Erythroblast (primary cell): ENCODE data around the gene SORL1.
"Not testable (repeated sequence)": the region's sequence is repeated elsewhere in the genome, so short reads cannot be mapped to it uniquely, and the experiment has no call there.

Source experiments
- DNase-seq, 2 experiments: peaks; one replicate each; lab custom pipeline; 2025; lab: John Stamatoyannopoulos, UW
- GATA1 ChIP-seq: IDR thresholded peaks from 2 replicates; pipeline ENCODE4 v1.6.1; 2011; ENCODE audit warnings: low read depth, mild to moderate bottlenecking, control low read depth, low read length, moderate library complexity
- POLR2A ChIP-seq: IDR thresholded peaks from 2 replicates; pipeline ENCODE4 v1.6.1; 2011; ENCODE audit warnings: mild to moderate bottlenecking, low read length

Gene SORL1

GRCh38 chr11:121451986-121452608, at the start of gene SORL1:
Gene SORL1 (plus strand): TSS chr11:121452314. CDS start chr11:121452332, 18 bp downstream.
- TF ChIP-seq GATA1 (no peak), POLR2A (no peak)
- DNase-seq = peak; percentile 6 to 21

- no peak for TF ChIP-seq GATA1
- no peak for TF ChIP-seq POLR2A
- no peak for DNase-seq
These were observed 46.5 kb upstream of the SORL1 start for GRCh38 chr11:121405646-121406045.

- TF ChIP-seq GATA1 (no peak), POLR2A (no peak)
- no peak for DNase-seq
These were observed 45.8 kb upstream of the SORL1 start for GRCh38 chr11:121406291-121406690.

- DNase-seq = no peak
These were observed 43.3 kb upstream of the SORL1 start for GRCh38 chr11:121408830-121409229.

GRCh38 chr11:121410041-121410440, 42.1 kb upstream of the SORL1 start:
- not testable (repeated sequence) for DNase-seq

More at GRCh38 chr11:121408830-121409229, 43.3 kb upstream of the SORL1 start:
- TF ChIP-seq POLR2A (no peak), GATA1 (no peak)

- DNase-seq = not testable (repeated sequence)
These were observed 40.8 kb upstream of the SORL1 start for GRCh38 chr11:121411330-121411729.

- no peak for DNase-seq
- TF ChIP-seq POLR2A (no peak), GATA1 (no peak)
These were observed 40.0 kb upstream of the SORL1 start for GRCh38 chr11:121412000-121412587.

GRCh38 chr11:121412711-121413415, 39.3 kb upstream of the SORL1 start:
- no peak for DNase-seq
- TF ChIP-seq POLR2A (no peak), GATA1 (no peak)

GRCh38 chr11:121414141-121414913, 37.8 kb upstream of the SORL1 start:
- DNase-seq = no peak
- no peak for TF ChIP-seq GATA1
- no peak for TF ChIP-seq POLR2A

- no peak for TF ChIP-seq POLR2A
- no peak for DNase-seq
These were observed 36.3 kb upstream of the SORL1 start for GRCh38 chr11:121415856-121416255.

- DNase-seq = peak; percentile 27 to 28
- no peak for TF ChIP-seq GATA1
- TF ChIP-seq POLR2A = no peak
These were observed 35.0 kb upstream of the SORL1 start for GRCh38 chr11:121417055-121417551.

GRCh38 chr11:121417607-121418006, 34.5 kb upstream of the SORL1 start:
- DNase-seq = no peak
- no peak for TF ChIP-seq GATA1
- TF ChIP-seq POLR2A = no peak

GRCh38 chr11:121418625-121419114, 33.4 kb upstream of the SORL1 start:
- no peak for TF ChIP-seq POLR2A
- no peak for TF ChIP-seq GATA1
- DNase-seq = peak in 1 of 2 experiments; percentile 1
